ENCODE data around the gene CACNA2D3.

- TF ChIP-seq CTCF (IDR thresholded peaks at IDR 0.05) (no peak), ZFX (IDR thresholded peaks at IDR 0.05; ENCODE audit: borderline replicate concordance) (no peak)
Measured at GRCh38 chr3:54085936-54086335, 36.4 kb upstream of the CACNA2D3 start.
